Endothelial cell (in vitro differentiated cells): Measurements from ENCODE around the gene PTK7. TPM values are rescaled to one million over a fixed set of nuclear protein-coding genes. Genes with fewer than 3 reads are reported as not detected.

ENCODE experiments used
- DNase-seq: peaks from one replicate; pipeline ENCODE4 v3.0.0; 2021; ENCODE audit warnings: low spot score
- H3K27ac Mint-ChIP-seq: one replicate; pipeline ENCODE4 v1.8.0; 2021; ENCODE audit warnings: mixed read lengths, inconsistent platforms; ENCODE audit not compliant: unreplicated experiment
- H3K27me3 Mint-ChIP-seq: one replicate; pipeline ENCODE4 v1.8.0; 2021; ENCODE audit warnings: mild to moderate bottlenecking, moderate library complexity, mixed read lengths, inconsistent platforms; ENCODE audit not compliant: unreplicated experiment
- H3K36me3 Mint-ChIP-seq: one replicate; pipeline ENCODE4 v1.8.0; 2021; ENCODE audit warnings: mild to moderate bottlenecking, low read depth, mixed read lengths, inconsistent platforms; ENCODE audit not compliant: unreplicated experiment
- H3K4me1 Mint-ChIP-seq: one replicate; pipeline ENCODE4 v1.8.0; 2021; ENCODE audit warnings: mild to moderate bottlenecking, mixed read lengths, inconsistent platforms; ENCODE audit not compliant: unreplicated experiment
- H3K4me3 Mint-ChIP-seq: one replicate; pipeline ENCODE4 v1.8.0; 2021; ENCODE audit warnings: mild to moderate bottlenecking, mixed read lengths, inconsistent platforms; ENCODE audit not compliant: unreplicated experiment
- H3K9me3 Mint-ChIP-seq: one replicate; pipeline ENCODE4 v1.8.0; 2021; ENCODE audit warnings: mixed read lengths, inconsistent platforms; ENCODE audit not compliant: unreplicated experiment
- CTCF ChIP-seq: fragments of 200-600 bp; sonication (generic); IDR thresholded peaks from one replicate; pipeline ENCODE4 v1.5.0; 2021; ENCODE audit warnings: antibody characterized with exemption; ENCODE audit not compliant: unreplicated experiment
- total RNA-seq: library from RNA; stranded (reverse); fragmentation: NEBNext Ultra II Directional; extraction: Animal tissue kit (Norgen Biotek cat#: 25700); gene quantifications from one replicate; pipeline ENCODE4 v1.2.1, GENCODE V29; 2021; ENCODE audit not compliant: unreplicated experiment

PTK7 gene
- total RNA-seq, 1 donor from 2014 or later = 208 TPM

GRCh38 chr6:43059168-43060033 is 16.7 kb upstream of the PTK7 start, which contains the start of the genes KLC4 and MRPL2:
KLC4 (plus strand) TSS chr6:43059631; CDS start chr6:43061336, 1,705 bp downstream.
MRPL2 (minus strand) TSS chr6:43059434; CDS start chr6:43059381, 53 bp downstream.
- H3K27ac Mint-ChIP-seq = peak within 1 kb of the TSS; percentile 96
- H3K27me3 Mint-ChIP-seq = peaks cover 7% of the 10 kb centered on the region
- peaks cover 28% of the 10 kb centered on the region for H3K36me3 Mint-ChIP-seq
- no peak for TF ChIP-seq CTCF
- H3K4me3 Mint-ChIP-seq = peak within 1 kb of the TSS; percentile 99
- H3K9me3 Mint-ChIP-seq = no peaks in the 10 kb centered on the region
- DNase-seq = peak; percentile 94
- peaks cover 29% of the 10 kb centered on the region for H3K4me1 Mint-ChIP-seq

GRCh38 chr6:43060034-43060754 is 15.9 kb upstream of the PTK7 start:
- H3K4me3 Mint-ChIP-seq = peak overlapping the region; percentile 99
- no peak for DNase-seq
- H3K9me3 Mint-ChIP-seq = no peaks in the 10 kb centered on the region
- H3K4me1 Mint-ChIP-seq = peaks cover 29% of the 10 kb centered on the region
- H3K27me3 Mint-ChIP-seq = peaks cover 7% of the 10 kb centered on the region
- peaks cover 33% of the 10 kb centered on the region for H3K36me3 Mint-ChIP-seq
- TF ChIP-seq CTCF = no peak
- peak overlapping the region; percentile 96 for H3K27ac Mint-ChIP-seq

- peaks cover 5% of the 10 kb centered on the region for H3K27me3 Mint-ChIP-seq
- H3K27ac Mint-ChIP-seq = peak overlapping the region; percentile 84
- H3K4me1 Mint-ChIP-seq = peaks cover 29% of the 10 kb centered on the region
- no peaks in the 10 kb centered on the region for H3K9me3 Mint-ChIP-seq
- no peak for DNase-seq
- H3K36me3 Mint-ChIP-seq = peaks cover 31% of the 10 kb centered on the region
- no peak for TF ChIP-seq CTCF
- peak overlapping the region; percentile 99 for H3K4me3 Mint-ChIP-seq
These were observed 15.1 kb upstream of the PTK7 start for GRCh38 chr6:43060755-43061633.

GRCh38 chr6:43061861-43062260 is 14.3 kb upstream of the PTK7 start:
- Mint-ChIP-seq H3K27ac (peak overlapping the region; percentile 42), H3K9me3 (no peaks in the 10 kb centered on the region), H3K4me1 (peaks cover 29% of the 10 kb centered on the region), H3K27me3 (peaks cover 5% of the 10 kb centered on the region), H3K36me3 (peaks cover 36% of the 10 kb centered on the region), H3K4me3 (peak overlapping the region; percentile 65)
- no peak for DNase-seq
- no peak for TF ChIP-seq CTCF
